ENCODE measurements around the gene TRPC4.
A peak's percentile ranks its signal among the peaks of the same experiment; 100 is the strongest.

The TRPC4 gene

DNA sequence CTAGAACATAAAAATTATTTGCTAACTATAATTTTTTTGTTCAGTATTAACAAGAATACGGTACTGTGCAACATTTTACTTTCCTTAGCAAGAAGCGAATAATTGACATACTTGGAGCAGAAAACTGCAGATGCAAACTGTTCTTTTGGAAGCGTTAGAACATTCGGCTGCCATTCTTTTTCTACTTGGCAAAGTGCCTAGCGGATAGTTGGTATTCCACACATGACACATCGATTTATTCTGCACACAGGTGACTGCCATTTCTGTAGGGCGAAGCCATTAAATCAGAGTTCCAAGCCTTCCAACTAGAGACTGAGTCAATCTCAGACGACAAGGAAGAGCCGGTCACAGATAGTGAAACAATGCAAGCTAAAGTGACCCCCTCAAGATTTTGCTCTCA is 117.4 kb downstream of the TRPC4 start:
- TF ChIP-seq, protein P1, sequence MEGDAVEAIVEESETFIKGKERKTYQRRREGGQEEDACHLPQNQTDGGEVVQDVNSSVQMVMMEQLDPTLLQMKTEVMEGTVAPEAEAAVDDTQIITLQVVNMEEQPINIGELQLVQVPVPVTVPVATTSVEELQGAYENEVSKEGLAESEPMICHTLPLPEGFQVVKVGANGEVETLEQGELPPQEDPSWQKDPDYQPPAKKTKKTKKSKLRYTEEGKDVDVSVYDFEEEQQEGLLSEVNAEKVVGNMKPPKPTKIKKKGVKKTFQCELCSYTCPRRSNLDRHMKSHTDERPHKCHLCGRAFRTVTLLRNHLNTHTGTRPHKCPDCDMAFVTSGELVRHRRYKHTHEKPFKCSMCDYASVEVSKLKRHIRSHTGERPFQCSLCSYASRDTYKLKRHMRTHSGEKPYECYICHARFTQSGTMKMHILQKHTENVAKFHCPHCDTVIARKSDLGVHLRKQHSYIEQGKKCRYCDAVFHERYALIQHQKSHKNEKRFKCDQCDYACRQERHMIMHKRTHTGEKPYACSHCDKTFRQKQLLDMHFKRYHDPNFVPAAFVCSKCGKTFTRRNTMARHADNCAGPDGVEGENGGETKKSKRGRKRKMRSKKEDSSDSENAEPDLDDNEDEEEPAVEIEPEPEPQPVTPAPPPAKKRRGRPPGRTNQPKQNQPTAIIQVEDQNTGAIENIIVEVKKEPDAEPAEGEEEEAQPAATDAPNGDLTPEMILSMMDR (IDR thresholded peaks at IDR 0.05; ENCODE audit: low read depth, low read length): no peak
- in situ Hi-C loops (cut with HindIII; ENCODE audit: low sequenced_read_pairs): no loop called here
- H3K4me3 ChIP-seq (ENCODE audit: low read depth, low read length): no peak overlapping the region
- no peak for DNase-seq (ENCODE audit: low read depth, low spot score)

DNA sequence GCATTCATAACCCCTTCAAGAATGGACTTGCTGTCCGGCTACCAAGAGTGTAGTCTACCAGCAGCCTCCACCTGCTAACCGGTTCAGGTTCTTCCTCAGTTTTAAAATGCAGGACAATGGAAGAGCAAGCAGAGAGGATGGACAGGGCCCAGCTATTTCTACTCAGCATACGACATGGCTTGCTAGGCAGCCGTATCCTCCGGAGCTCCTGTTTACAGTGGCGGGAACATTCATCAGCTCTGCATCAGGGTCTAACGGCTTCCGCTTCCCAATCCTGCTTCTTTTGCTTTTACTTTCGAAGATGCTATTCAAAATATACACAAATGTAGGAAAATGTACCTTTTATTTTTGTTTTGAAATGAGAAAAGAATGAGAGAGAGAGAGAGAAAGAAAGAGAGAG is 118.5 kb downstream of the TRPC4 start:
- H3K4me3 ChIP-seq (ENCODE audit: low read depth, low read length): no peak overlapping the region
- no peak for DNase-seq (ENCODE audit: low read depth, low spot score)
- in situ Hi-C loops (cut with HindIII; ENCODE audit: low sequenced_read_pairs): no loop called here
- TF ChIP-seq, protein P1 (IDR thresholded peaks at IDR 0.05; ENCODE audit: low read depth, low read length): no peak

DNA sequence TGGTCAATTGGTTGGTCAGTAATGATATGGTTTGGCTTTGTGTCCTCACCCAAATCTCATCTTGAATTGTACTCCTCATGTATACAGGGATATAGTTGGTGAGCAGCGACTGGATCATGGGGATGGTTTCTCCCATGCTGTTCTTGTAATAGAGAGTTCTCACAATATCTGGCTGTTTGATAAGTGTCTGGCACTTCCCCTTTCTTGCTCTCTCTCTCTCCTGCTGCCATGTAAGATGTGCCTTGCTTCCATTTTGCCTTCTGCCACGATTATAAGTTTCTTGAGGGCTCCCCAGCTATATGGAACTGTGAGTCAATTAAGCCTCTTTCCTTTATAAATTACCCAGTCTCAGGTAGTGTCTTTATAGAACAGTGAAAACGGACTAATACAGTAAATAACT is 120.7 kb downstream of the TRPC4 start:
- H3K4me3 ChIP-seq (ENCODE audit: low read depth, low read length): no peak overlapping the region
- DNase-seq (ENCODE audit: low read depth, low spot score): no peak
- in situ Hi-C loops (cut with HindIII; ENCODE audit: low sequenced_read_pairs): no loop called here
- TF ChIP-seq, protein P1 (IDR thresholded peaks at IDR 0.05; ENCODE audit: low read depth, low read length): no peak

DNA sequence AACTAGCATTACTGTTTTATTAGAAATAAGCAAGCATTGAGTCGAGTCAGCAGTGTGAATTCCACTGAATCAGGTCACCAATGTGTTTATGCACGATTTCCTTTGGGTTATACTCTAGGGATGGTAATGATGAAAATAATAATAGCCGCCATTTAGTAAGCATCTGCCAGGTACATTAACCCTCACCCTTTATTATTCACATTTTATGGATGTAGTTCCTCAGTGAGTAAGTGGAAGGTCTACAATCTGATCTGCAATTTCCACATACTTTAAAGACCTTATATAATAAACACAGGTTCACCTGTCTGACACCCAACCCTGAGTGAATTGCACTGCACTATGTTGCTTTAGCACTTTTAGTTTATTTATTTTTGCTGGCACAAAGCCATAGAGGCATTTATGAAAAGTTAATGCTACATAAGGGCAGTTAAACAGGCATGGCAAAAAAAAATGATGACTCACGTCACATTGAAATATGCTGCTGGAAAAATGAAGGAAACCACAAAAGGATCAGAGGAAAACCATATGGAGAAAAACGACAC is 122.4 kb downstream of the TRPC4 start:
- DNase-seq (ENCODE audit: low read depth, low spot score): peak; percentile 73
- TF ChIP-seq, protein P1 (IDR thresholded peaks at IDR 0.05; ENCODE audit: low read depth, low read length): no peak
- in situ Hi-C loops (cut with HindIII; ENCODE audit: low sequenced_read_pairs): no loop called here
- no peak overlapping the region for H3K4me3 ChIP-seq (ENCODE audit: low read depth, low read length)

DNA sequence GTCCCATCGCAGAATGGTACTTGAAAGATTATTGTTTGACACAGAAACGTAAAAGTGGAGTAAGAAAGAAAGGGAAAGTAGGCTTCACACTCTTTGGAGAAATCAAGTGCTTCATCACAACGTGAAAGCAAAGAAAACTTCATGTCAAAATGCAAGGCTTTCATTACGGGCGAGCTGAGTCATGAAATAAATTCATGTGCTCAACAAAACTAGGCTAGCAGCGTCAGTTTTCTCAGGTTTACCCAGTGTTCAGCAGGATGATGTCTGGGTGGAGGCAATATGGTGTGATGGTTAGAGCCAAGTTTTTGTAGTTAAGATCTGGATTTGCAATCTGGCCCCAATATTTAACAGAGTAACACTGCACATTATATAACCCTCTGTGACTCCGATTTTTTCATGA is 128.0 kb downstream of the TRPC4 start:
- in situ Hi-C loops (cut with HindIII; ENCODE audit: low sequenced_read_pairs): no loop called here
- no peak overlapping the region for H3K4me3 ChIP-seq (ENCODE audit: low read depth, low read length)
- no peak for DNase-seq (ENCODE audit: low read depth, low spot score)
- TF ChIP-seq, protein P1 (IDR thresholded peaks at IDR 0.05; ENCODE audit: low read depth, low read length): no peak

DNA sequence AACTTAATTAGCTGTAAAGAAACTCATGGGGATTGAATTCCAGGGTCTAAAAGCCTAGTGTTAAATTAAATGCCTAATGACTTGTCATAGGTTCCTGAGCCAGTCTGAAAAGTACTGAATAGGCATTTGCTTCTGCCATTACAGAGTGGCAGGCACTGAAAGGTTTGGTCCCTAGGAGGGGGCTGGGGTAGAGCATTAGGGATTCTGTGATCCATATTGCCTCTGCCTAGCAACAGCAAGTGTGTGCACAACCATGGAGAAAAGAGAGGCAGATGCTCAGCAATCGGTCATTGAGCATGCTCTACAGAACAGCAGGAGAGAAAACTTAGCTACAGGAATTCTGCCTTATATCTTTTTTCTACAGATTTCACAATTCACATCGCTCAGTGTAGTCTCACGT is 133.5 kb downstream of the TRPC4 start:
- in situ Hi-C loops (cut with HindIII; ENCODE audit: low sequenced_read_pairs): no loop called here
- TF ChIP-seq, protein P1 (IDR thresholded peaks at IDR 0.05; ENCODE audit: low read depth, low read length): no peak
- no peak for DNase-seq (ENCODE audit: low read depth, low spot score)
- no peak overlapping the region for H3K4me3 ChIP-seq (ENCODE audit: low read depth, low read length)

DNA sequence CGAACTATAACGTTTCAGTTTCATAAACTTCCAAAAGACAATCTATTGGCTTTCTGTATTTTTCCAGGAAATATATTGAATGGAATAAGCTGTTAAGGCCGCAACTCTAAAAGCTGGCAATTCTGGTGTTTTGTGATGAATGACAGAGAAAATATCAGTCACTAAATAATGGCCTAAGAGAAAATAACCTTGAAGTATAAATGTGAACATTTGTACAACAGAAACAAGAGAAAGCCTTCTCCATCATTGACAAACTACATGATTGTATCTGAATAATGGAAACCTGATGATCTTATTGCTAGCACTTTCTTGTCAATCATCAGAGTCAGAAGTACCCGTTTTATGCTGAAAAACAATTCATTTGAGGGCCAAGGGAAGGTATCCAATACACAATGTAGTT is 134.3 kb downstream of the TRPC4 start:
- in situ Hi-C loops (cut with HindIII; ENCODE audit: low sequenced_read_pairs): no loop called here
- TF ChIP-seq, protein P1 (IDR thresholded peaks at IDR 0.05; ENCODE audit: low read depth, low read length): no peak
- no peak for DNase-seq (ENCODE audit: low read depth, low spot score)
- H3K4me3 ChIP-seq (ENCODE audit: low read depth, low read length): no peak overlapping the region

Data from astrocyte of the spinal cord (primary cell).